Measurements from ENCODE around the gene NPHS1.

The NPHS1 gene

DNA sequence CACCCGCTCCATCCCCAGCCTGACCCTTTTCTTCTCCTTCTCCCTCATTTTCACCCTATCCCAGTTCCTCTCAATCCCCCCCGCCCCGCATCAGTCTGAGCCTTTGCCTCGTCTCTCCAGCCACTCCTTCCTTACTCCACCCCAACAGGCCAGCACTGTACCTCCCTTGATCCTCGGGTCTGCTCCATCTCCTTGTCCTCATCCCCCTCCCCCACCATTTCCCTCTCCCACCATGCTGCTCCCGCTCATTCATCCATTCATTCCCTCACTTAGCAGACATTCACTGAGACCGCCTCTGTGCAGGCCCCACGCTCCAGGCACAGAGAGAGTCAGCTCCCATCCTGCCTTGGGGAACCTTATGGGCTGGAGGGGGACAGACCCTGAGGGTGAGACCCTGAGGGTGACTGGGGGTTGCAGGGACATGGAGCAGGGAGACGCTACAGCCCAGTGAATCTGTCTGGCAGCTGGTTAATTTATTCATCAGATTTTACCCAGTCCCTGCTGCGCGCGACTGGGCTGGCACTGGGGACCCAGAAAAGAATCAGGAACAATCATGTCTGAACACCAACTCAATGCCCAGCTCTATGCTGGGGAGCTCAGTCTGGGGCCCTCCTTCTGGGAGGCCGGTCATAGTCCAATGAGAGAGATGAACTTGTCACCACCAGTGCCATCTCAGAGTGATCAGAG lies 76.1 kb downstream of the NPHS1 start:
- peak overlapping the region in 1 of 2 donors; percentile 42 for H3K27ac ChIP-seq
- no peak for DNase-seq (ENCODE audit: low spot score)
- peak overlapping the region; percentile 98 for H3K4me3 ChIP-seq
- TF ChIP-seq, protein P1, sequence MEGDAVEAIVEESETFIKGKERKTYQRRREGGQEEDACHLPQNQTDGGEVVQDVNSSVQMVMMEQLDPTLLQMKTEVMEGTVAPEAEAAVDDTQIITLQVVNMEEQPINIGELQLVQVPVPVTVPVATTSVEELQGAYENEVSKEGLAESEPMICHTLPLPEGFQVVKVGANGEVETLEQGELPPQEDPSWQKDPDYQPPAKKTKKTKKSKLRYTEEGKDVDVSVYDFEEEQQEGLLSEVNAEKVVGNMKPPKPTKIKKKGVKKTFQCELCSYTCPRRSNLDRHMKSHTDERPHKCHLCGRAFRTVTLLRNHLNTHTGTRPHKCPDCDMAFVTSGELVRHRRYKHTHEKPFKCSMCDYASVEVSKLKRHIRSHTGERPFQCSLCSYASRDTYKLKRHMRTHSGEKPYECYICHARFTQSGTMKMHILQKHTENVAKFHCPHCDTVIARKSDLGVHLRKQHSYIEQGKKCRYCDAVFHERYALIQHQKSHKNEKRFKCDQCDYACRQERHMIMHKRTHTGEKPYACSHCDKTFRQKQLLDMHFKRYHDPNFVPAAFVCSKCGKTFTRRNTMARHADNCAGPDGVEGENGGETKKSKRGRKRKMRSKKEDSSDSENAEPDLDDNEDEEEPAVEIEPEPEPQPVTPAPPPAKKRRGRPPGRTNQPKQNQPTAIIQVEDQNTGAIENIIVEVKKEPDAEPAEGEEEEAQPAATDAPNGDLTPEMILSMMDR (IDR thresholded peaks at IDR 0.05) = no peak
